Measurements from ENCODE around the gene CSNK1G2.
A peak's percentile ranks its signal among the peaks of the same experiment; 100 is the strongest.

Gene CSNK1G2

GRCh38 chr19:1941146-1942077 is at the start of gene CSNK1G2:
CSNK1G2 (plus strand) TSS chr19:1941172; CDS start chr19:1969773, 28,601 bp downstream.
- DNase-seq, result no peak

- DNase-seq, result no peak
These were observed 47.2 kb upstream of the CSNK1G2 start for GRCh38 chr19:1893791-1894190.

GRCh38 chr19:1896508-1896907 is 44.5 kb upstream of the CSNK1G2 start:
- no peak for DNase-seq

- no peak for DNase-seq
These were observed 39.0 kb upstream of the CSNK1G2 start for GRCh38 chr19:1901940-1902404.

GRCh38 chr19:1902923-1903322 is 38.0 kb upstream of the CSNK1G2 start:
- DNase-seq, result no peak

- no peak for DNase-seq
These were observed 36.2 kb upstream of the CSNK1G2 start for GRCh38 chr19:1904860-1905109.

- peak; percentile 93 to 98 for DNase-seq
These were observed 35.7 kb upstream of the CSNK1G2 start, which contains the start of the genes ADAT3 and SCAMP4 for GRCh38 chr19:1905110-1905862. ADAT3 (plus strand) TSS chr19:1905399; CDS start chr19:1912048, 6,649 bp downstream. SCAMP4 (plus strand) TSS chr19:1905399; CDS start chr19:1915020, 9,621 bp downstream.

- DNase-seq, result no peak
These were observed 35.1 kb upstream of the CSNK1G2 start for GRCh38 chr19:1905863-1906375.

GRCh38 chr19:1906985-1907562 is 33.9 kb upstream of the CSNK1G2 start:
- no peak for DNase-seq

GRCh38 chr19:1907563-1908363 is 33.2 kb upstream of the CSNK1G2 start:
- peak; percentile 40 to 57 for DNase-seq

GRCh38 chr19:1908364-1908678 is 32.7 kb upstream of the CSNK1G2 start:
- no peak for DNase-seq

GRCh38 chr19:1909761-1910080 is 31.3 kb upstream of the CSNK1G2 start:
- DNase-seq, result no peak

GRCh38 chr19:1910177-1910576 is 30.8 kb upstream of the CSNK1G2 start:
- no peak for DNase-seq

GRCh38 chr19:1911098-1911497 is 29.9 kb upstream of the CSNK1G2 start:
- DNase-seq, result no peak

- no peak for DNase-seq
These were observed 29.0 kb upstream of the CSNK1G2 start for GRCh38 chr19:1911995-1912394.

- no peak for DNase-seq
These were observed 28.0 kb upstream of the CSNK1G2 start for GRCh38 chr19:1912760-1913505.

GRCh38 chr19:1913781-1914577 is 27.0 kb upstream of the CSNK1G2 start:
- DNase-seq, result no peak

GRCh38 chr19:1914826-1915341 is 26.1 kb upstream of the CSNK1G2 start:
- no peak for DNase-seq

- no peak for DNase-seq
These were observed 23.8 kb upstream of the CSNK1G2 start for GRCh38 chr19:1917146-1917545.

- DNase-seq, result no peak
These were observed 23.0 kb upstream of the CSNK1G2 start for GRCh38 chr19:1917926-1918325.

GRCh38 chr19:1918975-1919374 is 22.0 kb upstream of the CSNK1G2 start:
- no peak for DNase-seq

Measured in SHP77 (cell line).